Measurements from ENCODE around the gene ZFP36L2. TPM values are rescaled to one million over a fixed set of nuclear protein-coding genes. Genes with fewer than 3 reads are reported as not detected.

Gene ZFP36L2
- total and polyA plus RNA-seq, 2 donors (not counting 1 experiment from before 2014, with no cell fraction given), result 16.7 to 26.7 TPM

GRCh38 chr2:43174368-43174916, 52.0 kb downstream of the ZFP36L2 start:
- Histone ChIP-seq H3K4me2 (ENCODE audit: extremely low read depth, insufficient read depth, low read length) (no peak overlapping the region), H4K20me1 (ENCODE audit: control insufficient read depth, extremely low read depth, insufficient read depth, low read length) (no peaks in the 10 kb centered on the region), H3K9ac (ENCODE audit: insufficient read depth, low read length) (no peak overlapping the region), H3K27ac (ENCODE audit: insufficient read depth, low read length) (no peak overlapping the region), H2AFZ (ENCODE audit: low read length) (no peak overlapping the region), H3K36me3 (ENCODE audit: control insufficient read depth, insufficient read depth, low read length) (no peaks in the 10 kb centered on the region), H3K27me3 (ENCODE audit: control insufficient read depth, insufficient read depth, low read length) (no peaks in the 10 kb centered on the region), H3K9me3 (ENCODE audit: control insufficient read depth, insufficient read depth, low read depth, low read length) (no peaks in the 10 kb centered on the region), H3K4me1 (ENCODE audit: control insufficient read depth, extremely low read depth, insufficient read depth, low read length) (peaks cover 2% of the 10 kb centered on the region), H3K79me2 (ENCODE audit: control insufficient read depth, insufficient read depth, low read length) (no peaks in the 10 kb centered on the region), H3K4me3 (replicated peaks in 1 of 4; ENCODE audit: control extremely low read depth in 1 of 4, insufficient read depth in 1 of 4, low read depth in 3 of 4, low read length in 4 of 4) (no peak overlapping the region)
- no peak for DNase-seq (ENCODE audit: low read depth in 2 of 2)
- TF ChIP-seq EZH2 (IDR thresholded peaks at IDR 0.05; ENCODE audit: low read length, missing control alignments) (no peak), CTCF (conservative IDR thresholded peaks at IDR 0.05 in 1 of 2, IDR thresholded peaks at IDR 0.05 in 1 of 2; ENCODE audit: low read depth in 1 of 2, low read length in 2 of 2) (no peak)

All from fibroblast of lung (primary cell).